ENCODE results near the gene KCND2.

Gene KCND2

GRCh38 chr7:120609136-120609753 lies 336.3 kb downstream of the KCND2 start:
- FAIRE-seq (no peak), DNase-seq (ENCODE audit: insufficient read length) (no peak)
- TF ChIP-seq POLR2A (IDR thresholded peaks at IDR 0.05; ENCODE audit: low read depth, low read length) (no peak), POLR2AphosphoS5 (IDR thresholded peaks at IDR 0.05; ENCODE audit: low read depth, low read length) (no peak), TAF1 (IDR thresholded peaks at IDR 0.05; ENCODE audit: borderline replicate concordance, low read depth, low read length) (no peak)

GRCh38 chr7:120611975-120612374 lies 339.0 kb downstream of the KCND2 start:
- DNase-seq (ENCODE audit: insufficient read length) (no peak), FAIRE-seq (no peak)
- TF ChIP-seq POLR2AphosphoS5 (IDR thresholded peaks at IDR 0.05; ENCODE audit: low read depth, low read length) (no peak), POLR2A (IDR thresholded peaks at IDR 0.05; ENCODE audit: low read depth, low read length) (no peak), TAF1 (IDR thresholded peaks at IDR 0.05; ENCODE audit: borderline replicate concordance, low read depth, low read length) (no peak)

GRCh38 chr7:120615703-120616102 lies 342.7 kb downstream of the KCND2 start:
- DNase-seq (ENCODE audit: insufficient read length) (no peak), FAIRE-seq (no peak)
- TF ChIP-seq TAF1 (IDR thresholded peaks at IDR 0.05; ENCODE audit: borderline replicate concordance, low read depth, low read length) (no peak), POLR2AphosphoS5 (IDR thresholded peaks at IDR 0.05; ENCODE audit: low read depth, low read length) (no peak), POLR2A (IDR thresholded peaks at IDR 0.05; ENCODE audit: low read depth, low read length) (no peak)

DNA sequence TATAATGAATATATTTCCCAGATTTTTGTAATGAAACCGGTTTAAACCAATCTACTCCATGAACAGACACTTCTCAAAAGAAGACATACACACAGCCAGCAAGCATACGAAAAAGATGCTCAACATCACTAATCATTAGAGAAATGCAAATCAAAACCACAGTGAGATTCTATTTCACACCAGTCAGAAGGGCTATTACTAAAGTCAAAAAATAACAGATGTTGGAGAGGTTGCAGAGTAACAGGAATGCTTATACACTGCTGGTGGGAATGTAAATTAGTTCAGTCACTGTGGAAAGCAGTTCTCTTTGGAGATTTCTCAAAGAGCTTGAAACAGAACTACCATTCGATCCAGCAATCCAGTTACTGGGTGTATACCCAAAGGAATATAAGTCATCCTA lies 344.3 kb downstream of the KCND2 start:
- DNase-seq (ENCODE audit: insufficient read length) (no peak), FAIRE-seq (no peak)
- TF ChIP-seq TAF1 (IDR thresholded peaks at IDR 0.05; ENCODE audit: borderline replicate concordance, low read depth, low read length) (no peak), POLR2AphosphoS5 (IDR thresholded peaks at IDR 0.05; ENCODE audit: low read depth, low read length) (no peak), POLR2A (IDR thresholded peaks at IDR 0.05; ENCODE audit: low read depth, low read length) (no peak)

DNA sequence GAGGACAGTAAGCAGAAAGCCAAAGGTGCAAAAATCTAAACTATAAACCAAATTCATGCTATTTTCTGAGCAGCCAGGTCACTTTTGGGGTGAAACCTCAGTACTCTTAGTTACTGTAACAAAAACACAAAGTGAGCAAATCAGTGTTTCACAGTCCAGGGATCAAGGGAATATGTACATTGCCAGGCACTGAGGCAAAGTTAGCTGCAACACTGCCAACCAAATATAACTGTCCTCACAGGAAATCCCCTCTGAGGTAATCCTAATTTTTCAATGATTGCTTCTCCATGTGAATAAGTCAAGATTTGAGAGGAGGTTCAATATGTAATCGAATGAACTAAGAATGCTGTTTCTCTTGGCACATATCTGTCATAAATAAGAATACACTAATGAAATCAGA lies 355.3 kb downstream of the KCND2 start:
- FAIRE-seq (no peak), DNase-seq (ENCODE audit: insufficient read length) (no peak)
- no peak for TF ChIP-seq POLR2AphosphoS5 (IDR thresholded peaks at IDR 0.05; ENCODE audit: low read depth, low read length)
- TF ChIP-seq TAF1 (IDR thresholded peaks at IDR 0.05; ENCODE audit: borderline replicate concordance, low read depth, low read length): no peak
- TF ChIP-seq POLR2A (IDR thresholded peaks at IDR 0.05; ENCODE audit: low read depth, low read length): no peak

DNA sequence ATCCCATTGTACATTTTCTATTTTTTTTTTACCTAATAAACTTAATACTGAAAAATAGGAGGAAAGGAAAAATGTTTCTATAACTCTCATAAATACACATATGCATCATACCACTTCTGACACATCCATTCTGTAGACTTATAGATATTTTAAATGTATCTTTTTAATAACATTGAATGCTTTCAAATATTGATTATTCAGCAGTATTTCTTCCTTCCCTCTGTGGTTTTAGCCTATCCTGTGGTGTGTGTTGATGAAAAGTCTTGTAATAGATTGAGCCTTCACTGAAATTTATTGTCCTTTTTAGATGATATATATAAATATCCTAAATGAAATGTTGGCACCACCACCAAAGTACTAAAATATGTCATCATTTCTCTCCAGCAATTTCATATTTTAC lies 366.9 kb downstream of the KCND2 start:
- TF ChIP-seq TAF1 (IDR thresholded peaks at IDR 0.05; ENCODE audit: borderline replicate concordance, low read depth, low read length) (no peak), POLR2AphosphoS5 (IDR thresholded peaks at IDR 0.05; ENCODE audit: low read depth, low read length) (no peak), POLR2A (IDR thresholded peaks at IDR 0.05; ENCODE audit: low read depth, low read length) (no peak)
- DNase-seq (ENCODE audit: insufficient read length): no peak
- FAIRE-seq: no peak

DNA sequence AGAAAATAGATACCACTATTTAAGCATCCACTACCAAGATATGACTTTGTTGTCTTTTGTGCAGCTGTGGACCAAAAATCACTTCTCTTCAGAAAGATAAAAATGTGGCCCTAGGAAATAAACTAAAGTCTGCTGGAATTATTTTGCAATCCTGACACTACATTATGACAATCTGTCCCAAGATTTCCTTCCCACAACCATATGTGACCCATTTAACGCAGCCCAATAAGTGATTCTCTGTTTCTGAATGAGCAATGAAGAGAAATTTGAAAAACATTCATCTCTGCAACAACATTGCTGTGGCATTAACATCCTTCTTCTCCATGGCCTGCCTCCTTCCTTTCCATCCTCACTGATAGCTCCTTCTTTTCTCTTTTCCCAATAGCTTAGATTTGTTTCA lies 373.0 kb downstream of the KCND2 start:
- no peak for FAIRE-seq
- TF ChIP-seq POLR2AphosphoS5 (IDR thresholded peaks at IDR 0.05; ENCODE audit: low read depth, low read length) (no peak), POLR2A (IDR thresholded peaks at IDR 0.05; ENCODE audit: low read depth, low read length) (no peak), TAF1 (IDR thresholded peaks at IDR 0.05; ENCODE audit: borderline replicate concordance, low read depth, low read length) (no peak)
- DNase-seq (ENCODE audit: insufficient read length): no peak

DNA sequence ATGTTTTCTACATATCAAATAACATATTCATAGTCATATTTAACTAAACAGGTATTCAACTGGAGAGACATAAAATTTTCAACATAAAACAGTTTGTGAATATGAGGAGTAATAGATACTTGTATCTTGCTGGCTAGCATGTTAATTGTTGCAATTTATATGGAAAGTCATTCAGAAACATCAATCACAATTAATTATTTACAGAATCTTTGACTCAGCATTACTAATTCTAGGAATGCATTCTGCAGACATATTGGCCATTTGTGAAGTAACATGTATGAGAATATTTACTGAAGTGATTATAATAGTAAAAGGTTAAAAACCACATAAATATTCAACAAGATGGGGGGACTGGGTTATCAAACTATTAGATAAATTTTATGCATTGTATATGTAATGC lies 381.3 kb downstream of the KCND2 start:
- no peak for TF ChIP-seq POLR2A (IDR thresholded peaks at IDR 0.05; ENCODE audit: low read depth, low read length)
- no peak for DNase-seq (ENCODE audit: insufficient read length)
- FAIRE-seq: no peak

- no peak for DNase-seq (ENCODE audit: insufficient read length)
- no peak for FAIRE-seq
- TF ChIP-seq POLR2AphosphoS5 (IDR thresholded peaks at IDR 0.05; ENCODE audit: low read depth, low read length) (no peak), POLR2A (IDR thresholded peaks at IDR 0.05; ENCODE audit: low read depth, low read length) (no peak), TAF1 (IDR thresholded peaks at IDR 0.05; ENCODE audit: borderline replicate concordance, low read depth, low read length) (no peak)
Observed at GRCh38 chr7:120658516-120658915, 385.5 kb downstream of the KCND2 start.

GRCh38 chr7:120662291-120662690 lies 389.3 kb downstream of the KCND2 start:
- FAIRE-seq (no peak), DNase-seq (ENCODE audit: insufficient read length) (no peak)
- TF ChIP-seq POLR2AphosphoS5 (IDR thresholded peaks at IDR 0.05; ENCODE audit: low read depth, low read length) (no peak), TAF1 (IDR thresholded peaks at IDR 0.05; ENCODE audit: borderline replicate concordance, low read depth, low read length) (no peak), POLR2A (IDR thresholded peaks at IDR 0.05; ENCODE audit: low read depth, low read length) (no peak)

- no peak for TF ChIP-seq TAF1 (IDR thresholded peaks at IDR 0.05; ENCODE audit: borderline replicate concordance, low read depth, low read length)
- no peak for TF ChIP-seq POLR2A (IDR thresholded peaks at IDR 0.05; ENCODE audit: low read depth, low read length)
- TF ChIP-seq POLR2AphosphoS5 (IDR thresholded peaks at IDR 0.05; ENCODE audit: low read depth, low read length): no peak
- no peak for FAIRE-seq
- DNase-seq (ENCODE audit: insufficient read length): no peak
Observed at GRCh38 chr7:120665068-120665467, 392.1 kb downstream of the KCND2 start.

- DNase-seq (ENCODE audit: insufficient read length) (no peak), FAIRE-seq (no peak)
- no peak for TF ChIP-seq TAF1 (IDR thresholded peaks at IDR 0.05; ENCODE audit: borderline replicate concordance, low read depth, low read length)
- no peak for TF ChIP-seq POLR2AphosphoS5 (IDR thresholded peaks at IDR 0.05; ENCODE audit: low read depth, low read length)
- TF ChIP-seq POLR2A (IDR thresholded peaks at IDR 0.05; ENCODE audit: low read depth, low read length): no peak
Observed at GRCh38 chr7:120675076-120675475, 402.1 kb downstream of the KCND2 start.

GRCh38 chr7:120677535-120677934 lies 404.6 kb downstream of the KCND2 start:
- FAIRE-seq: no peak

More at GRCh38 chr7:120677535-120677934, 404.6 kb downstream of the KCND2 start:
- no peak for DNase-seq (ENCODE audit: insufficient read length)
- TF ChIP-seq POLR2A (IDR thresholded peaks at IDR 0.05; ENCODE audit: low read depth, low read length) (no peak), TAF1 (IDR thresholded peaks at IDR 0.05; ENCODE audit: borderline replicate concordance, low read depth, low read length) (no peak), POLR2AphosphoS5 (IDR thresholded peaks at IDR 0.05; ENCODE audit: low read depth, low read length) (no peak)
